GM12872 (cell line): ENCODE measurements around the gene LAMTOR1.
A peak's percentile ranks its signal among the peaks of the same experiment; 100 is the strongest.

ENCODE experiments used
- TF ChIP-seq, protein P1 (sequence below): IDR thresholded peaks from 3 replicates; pipeline ENCODE4 v1.5.1; 2011; ENCODE audit warnings: low read depth, mild to moderate bottlenecking, low read length, moderate library complexity; ENCODE audit not compliant: insufficient read depth

LAMTOR1 gene

DNA sequence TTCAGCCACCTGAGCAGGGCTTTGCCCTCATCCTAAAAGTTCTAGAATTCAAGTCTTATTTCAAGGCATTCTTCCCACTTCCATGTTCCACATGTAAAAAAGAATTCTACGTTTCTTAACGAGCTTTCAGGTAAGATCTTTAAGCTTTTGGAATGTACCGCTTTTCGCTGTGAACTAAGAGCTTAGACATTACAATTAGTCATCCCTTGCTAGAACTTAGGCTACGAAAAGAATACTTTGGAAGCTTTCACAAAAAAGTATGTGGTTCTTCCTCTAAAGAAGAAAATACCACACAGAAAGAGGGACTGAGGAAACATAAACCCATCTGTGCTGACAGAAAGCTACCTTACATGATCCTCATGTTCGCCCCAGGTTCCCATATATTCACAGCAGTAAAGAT, 24.6 kb downstream of the LAMTOR1 start:
- TF ChIP-seq, protein P1, sequence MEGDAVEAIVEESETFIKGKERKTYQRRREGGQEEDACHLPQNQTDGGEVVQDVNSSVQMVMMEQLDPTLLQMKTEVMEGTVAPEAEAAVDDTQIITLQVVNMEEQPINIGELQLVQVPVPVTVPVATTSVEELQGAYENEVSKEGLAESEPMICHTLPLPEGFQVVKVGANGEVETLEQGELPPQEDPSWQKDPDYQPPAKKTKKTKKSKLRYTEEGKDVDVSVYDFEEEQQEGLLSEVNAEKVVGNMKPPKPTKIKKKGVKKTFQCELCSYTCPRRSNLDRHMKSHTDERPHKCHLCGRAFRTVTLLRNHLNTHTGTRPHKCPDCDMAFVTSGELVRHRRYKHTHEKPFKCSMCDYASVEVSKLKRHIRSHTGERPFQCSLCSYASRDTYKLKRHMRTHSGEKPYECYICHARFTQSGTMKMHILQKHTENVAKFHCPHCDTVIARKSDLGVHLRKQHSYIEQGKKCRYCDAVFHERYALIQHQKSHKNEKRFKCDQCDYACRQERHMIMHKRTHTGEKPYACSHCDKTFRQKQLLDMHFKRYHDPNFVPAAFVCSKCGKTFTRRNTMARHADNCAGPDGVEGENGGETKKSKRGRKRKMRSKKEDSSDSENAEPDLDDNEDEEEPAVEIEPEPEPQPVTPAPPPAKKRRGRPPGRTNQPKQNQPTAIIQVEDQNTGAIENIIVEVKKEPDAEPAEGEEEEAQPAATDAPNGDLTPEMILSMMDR, result no peak

DNA sequence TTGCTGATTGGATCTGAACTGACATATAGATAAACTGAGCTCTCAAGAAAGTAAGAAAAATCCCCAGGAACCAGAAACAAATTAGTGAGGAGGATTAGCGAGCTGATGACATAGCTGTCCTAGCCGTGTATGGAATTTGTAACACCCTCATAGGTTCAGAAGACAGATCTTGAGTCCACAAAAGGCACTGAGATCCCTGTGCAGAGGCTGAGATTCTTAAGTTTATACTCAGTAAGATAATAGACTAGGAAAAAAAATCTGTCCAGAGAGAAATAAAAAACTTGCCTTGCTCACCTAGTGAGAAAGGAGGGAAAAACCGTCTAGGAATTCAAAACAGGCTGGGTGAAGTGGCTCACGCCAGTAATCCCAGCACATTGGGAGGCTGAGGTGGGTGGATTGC, 27.3 kb downstream of the LAMTOR1 start:
- TF ChIP-seq, protein P1, result no peak

DNA sequence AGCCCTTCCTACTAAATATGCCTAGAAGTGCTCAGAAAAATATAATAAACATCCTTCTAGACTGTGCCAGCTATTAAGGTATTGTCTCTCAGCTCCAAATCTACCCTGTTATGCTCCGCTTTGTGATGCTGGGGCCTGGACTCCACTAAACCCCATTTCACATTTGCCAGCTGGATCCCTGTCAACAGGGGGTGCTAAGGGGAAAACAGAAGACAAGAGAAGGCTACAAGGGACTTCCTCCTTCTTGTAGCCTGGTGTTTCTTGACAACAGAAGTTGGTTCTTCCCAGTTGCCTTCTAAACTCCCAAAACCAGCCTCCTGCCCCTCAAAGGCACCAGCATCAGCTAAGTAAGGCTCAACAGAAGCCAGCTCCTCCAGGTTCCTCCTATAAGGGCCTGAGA, 28.0 kb downstream of the LAMTOR1 start:
- TF ChIP-seq, protein P1, result peak; percentile 33; the same call in 2 of the 3 replicates

DNA sequence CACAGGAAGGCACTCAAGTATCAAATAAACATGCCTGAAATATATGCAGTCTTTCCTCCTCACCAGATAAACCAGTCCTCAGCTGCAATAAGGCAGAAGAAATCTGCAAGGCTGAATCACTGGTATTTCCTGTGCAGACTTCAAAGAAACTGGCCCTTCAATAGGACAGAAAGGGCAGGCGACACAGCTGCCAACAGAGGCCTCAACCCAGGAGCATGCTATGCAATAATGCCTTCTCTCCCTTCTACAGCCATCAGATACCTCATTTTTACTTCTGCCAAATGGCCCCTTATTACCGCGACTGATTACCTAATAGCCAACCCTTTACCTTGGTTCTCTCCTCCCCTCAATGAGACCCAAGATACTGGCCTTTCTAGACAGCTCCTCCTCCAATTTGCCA, 30.7 kb downstream of the LAMTOR1 start:
- TF ChIP-seq, protein P1, result no peak

DNA sequence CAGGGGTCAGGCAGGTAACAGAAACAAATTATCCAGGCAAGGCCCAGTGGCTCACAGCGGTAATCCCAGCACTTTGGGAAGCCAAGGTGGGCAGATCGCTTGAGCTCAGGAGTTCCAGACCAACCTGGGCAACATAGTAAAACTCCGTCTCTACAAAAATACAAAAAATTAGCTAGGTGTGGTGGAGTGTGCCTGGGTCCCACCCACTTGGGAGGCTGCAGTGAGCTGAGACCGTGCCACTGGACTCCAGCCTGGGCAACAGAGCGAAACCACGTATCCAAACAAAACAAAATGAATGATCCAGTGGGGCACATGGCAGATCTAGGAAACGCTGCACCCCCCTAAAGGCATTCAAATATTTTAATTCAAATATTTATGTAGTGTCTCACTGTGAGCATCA, 32.6 kb downstream of the LAMTOR1 start:
- TF ChIP-seq, protein P1, result no peak

DNA sequence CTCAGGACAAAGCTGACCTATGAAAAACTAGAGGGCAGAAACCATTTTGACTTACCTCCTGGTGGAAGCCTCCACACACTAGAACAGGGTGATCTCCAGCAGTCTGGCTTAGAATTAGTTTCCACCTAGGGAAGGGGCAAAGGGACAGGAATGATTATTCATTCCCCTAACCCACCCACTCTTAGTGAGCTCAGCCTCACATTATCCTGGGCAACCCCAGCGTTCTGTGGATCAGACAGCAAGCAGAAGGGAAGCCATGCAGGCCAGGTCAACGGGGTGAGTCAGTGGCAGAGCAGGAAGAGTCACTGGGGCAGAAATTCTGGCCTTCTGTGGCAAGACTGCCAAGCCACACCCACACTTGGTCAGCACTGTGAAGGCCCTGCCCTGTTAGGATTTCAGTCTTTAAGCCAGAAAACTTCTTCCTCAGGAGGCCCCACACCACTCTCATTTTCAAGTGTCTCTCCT, 33.3 kb downstream of the LAMTOR1 start:
- TF ChIP-seq, protein P1, result no peak

DNA sequence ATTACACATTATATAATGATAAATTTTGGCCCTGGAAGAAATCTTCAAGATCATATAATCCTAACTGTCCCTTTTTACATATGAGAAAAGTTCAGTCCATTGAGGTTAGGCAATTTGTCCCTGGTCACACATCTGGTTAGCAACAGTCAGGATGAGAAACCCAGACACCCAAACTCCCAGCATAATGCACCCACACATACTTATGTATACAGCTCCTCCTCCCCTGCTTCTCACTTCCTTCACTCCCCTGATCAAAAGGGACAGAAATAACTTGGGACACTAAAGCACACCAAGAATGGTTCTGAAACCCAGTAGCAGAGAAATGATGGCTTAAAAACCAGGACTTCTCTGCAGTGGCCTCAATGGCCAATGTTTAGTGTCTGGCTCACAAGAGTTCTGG, 33.9 kb downstream of the LAMTOR1 start:
- TF ChIP-seq, protein P1, result no peak

DNA sequence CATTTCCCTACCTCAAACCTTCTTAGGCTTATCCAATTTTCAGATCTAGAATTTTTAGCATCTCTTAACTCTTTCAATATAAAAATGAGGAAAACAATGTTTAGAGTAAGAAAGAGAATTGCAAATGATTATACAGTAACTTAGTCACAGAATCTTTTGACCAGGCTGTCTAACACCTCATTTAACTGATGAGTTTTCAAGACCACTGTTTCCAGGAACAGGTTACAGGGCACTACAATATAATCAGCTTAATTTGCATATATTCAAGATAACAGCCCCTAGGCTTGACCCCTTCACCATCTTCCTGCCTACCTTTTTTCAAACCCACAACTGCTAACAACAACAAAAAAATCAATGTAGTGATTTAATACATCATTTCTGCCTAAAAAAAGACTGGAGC, 35.4 kb downstream of the LAMTOR1 start:
- TF ChIP-seq, protein P1, result no peak
